PC-9 (cell line): Measurements from ENCODE around the gene ADCK2. TPM values are rescaled to one million over a fixed set of nuclear protein-coding genes. Genes with fewer than 3 reads are reported as not detected.
"Not testable (repeated sequence)": the region's sequence is repeated elsewhere in the genome, so short reads cannot be mapped to it uniquely, and the experiment has no call there.

Experiments used
- BruUV-seq: library from RNA; stranded (reverse); fragments of 400-500 nt; replicated peaks from 2 replicates; lab custom pipeline; 2021; lab: Mats Ljungman, UMichigan
- CTCF ChIA-PET: fragments of 300-600 bp; sonication (Branson Sonifier 250); formaldehyde crosslinking; loops from one replicate; lab custom pipeline; 2022; ENCODE audit warnings: antibody characterized with exemption; lab: Charles Lee
- POLR2A ChIA-PET: fragments of 300-600 bp; sonication (Branson Sonifier 250); formaldehyde crosslinking; loops from one replicate; lab custom pipeline; 2022; ENCODE audit warnings: antibody characterized with exemption; ENCODE audit not compliant: unreplicated experiment; lab: Charles Lee
- DNase-seq, 2 experiments: peaks; one replicate each; pipeline versions ENCODE4 v3.0.0 to v3.0.0-alpha.2; 2015 to 2022; ENCODE audit warnings: mixed read lengths in 1 of 2
- H2AFZ ChIP-seq: fragments of 200-600 bp; sonication (generic); 2 replicates; pipeline ENCODE4 v1.8.1; 2017; ENCODE audit warnings: antibody characterized with exemption
- H3F3A ChIP-seq: fragments of 200-600 bp; sonication (generic); 2 replicates; pipeline ENCODE4 v1.8.1; 2017; ENCODE audit warnings: antibody characterized with exemption, mild to moderate bottlenecking, low read depth; ENCODE audit not compliant: insufficient read depth
- H3K27ac ChIP-seq: fragments of 200-600 bp; sonication (generic); 2 replicates; pipeline ENCODE4 v1.6.1; 2016; ENCODE audit warnings: mixed run types
- H3K27me3 ChIP-seq: fragments of 200-600 bp; sonication (generic); 2 replicates; pipeline ENCODE4 v1.6.1; 2016; ENCODE audit warnings: low read depth, mixed run types; ENCODE audit not compliant: insufficient read depth
- H3K36me3 ChIP-seq: fragments of 200-600 bp; sonication (generic); 2 replicates; pipeline ENCODE4 v1.6.1; 2016; ENCODE audit warnings: low read depth, mixed run types
- H3K4me1 ChIP-seq: fragments of 200-600 bp; sonication (generic); replicated peaks from 2 replicates; pipeline ENCODE4 v1.6.1; 2016; ENCODE audit warnings: mixed run types; ENCODE audit not compliant: insufficient read depth
- H3K4me2 ChIP-seq: fragments of 200-600 bp; sonication (generic); 2 replicates; pipeline ENCODE4 v1.6.1; 2017; ENCODE audit warnings: mixed run types
- H3K4me3 ChIP-seq: fragments of 200-600 bp; sonication (generic); 2 replicates; pipeline ENCODE4 v1.6.1; 2016; ENCODE audit warnings: mixed run types
- H3K79me2 ChIP-seq: fragments of 200-600 bp; sonication (generic); 2 replicates; pipeline ENCODE4 v1.6.1; 2017; ENCODE audit warnings: low read depth, mixed run types
- H3K9me2 ChIP-seq: fragments of 200-600 bp; sonication (generic); 2 replicates; pipeline ENCODE4 v1.8.1; 2017; ENCODE audit warnings: mild to moderate bottlenecking; ENCODE audit not compliant: insufficient read depth
- H3K9me3 ChIP-seq: fragments of 200-600 bp; sonication (generic); 2 replicates; pipeline ENCODE4 v1.8.1; 2016; ENCODE audit warnings: low read depth; ENCODE audit not compliant: insufficient read depth
- H4K20me1 ChIP-seq: fragments of 200-600 bp; sonication (generic); 2 replicates; pipeline ENCODE4 v1.8.1; 2017; ENCODE audit not compliant: insufficient read depth
- EZH2 ChIP-seq: fragments of 200-600 bp; sonication (generic); IDR thresholded peaks from 2 replicates; pipeline ENCODE4 v1.8.0; 2017; ENCODE audit warnings: antibody characterized with exemption, low read depth
- intact Hi-C: fragments of 100-400 bp; cut with micrococcal nuclease; formaldehyde crosslinking; loops from one replicate; pipeline ENCODE4 v1.10.0; 2022; ENCODE audit not compliant: unreplicated experiment
- total RNA-seq: library from RNA; stranded (reverse); gene quantifications from 2 replicates; pipeline ENCODE4 v1.2.3, GENCODE V29; 2021
- TF ChIP-seq, protein P1 (sequence below): fragments of 200-600 bp; sonication (generic); conservative IDR thresholded peaks from 2 replicates; pipeline ENCODE4 v1.6.1; 2017; ENCODE audit warnings: mixed run types, antibody characterized with exemption, mild to moderate bottlenecking, moderate library complexity

The ADCK2 gene
- total RNA-seq, 1 experiment from 2014 or later: 35.3 TPM

DNA sequence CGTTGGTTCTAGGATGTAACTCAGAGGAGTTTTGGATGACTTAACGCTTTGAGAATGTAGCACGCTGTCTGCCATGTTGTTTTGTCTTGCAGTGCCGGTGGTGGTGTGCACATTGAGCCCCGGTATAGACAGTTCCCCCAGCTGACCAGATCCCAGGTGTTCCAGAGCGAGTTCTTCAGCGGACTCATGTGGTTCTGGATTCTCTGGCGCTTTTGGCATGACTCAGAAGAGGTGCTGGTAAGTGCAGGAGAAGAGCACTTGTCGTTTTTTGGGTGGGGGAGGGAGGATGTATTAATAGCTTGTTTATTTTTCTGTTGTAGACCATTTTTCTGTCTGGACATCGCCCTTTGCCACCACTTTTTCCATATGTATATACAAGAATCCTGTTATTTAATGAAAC is 30.0 kb downstream of the ADCK2 start:
- H3K9me3 ChIP-seq: no peaks in the 10 kb centered on the region
- H3F3A ChIP-seq: no peaks in the 10 kb centered on the region; the same call in 1 of the 2 replicates
- H3K79me2 ChIP-seq: peaks cover 43% of the 10 kb centered on the region
- H3K27me3 ChIP-seq: no peaks in the 10 kb centered on the region
- H4K20me1 ChIP-seq: peaks cover 16% of the 10 kb centered on the region; the same call in 1 of the 2 replicates
- CTCF ChIA-PET: no interaction called here
- peaks cover 17% of the 10 kb centered on the region; the same call in 1 of the 2 replicates for H3K36me3 ChIP-seq
- no peak for DNase-seq
- H3K4me3 ChIP-seq: no peak overlapping the region
- no peaks in the 10 kb centered on the region for H3K9me2 ChIP-seq
- POLR2A ChIA-PET: interaction anchor here (0.6 kb wide), 1 partner anchor 169 kb away, joined by 4 read pairs; no protein-coding TSS in a partner anchor
- intact Hi-C loops: no loop called here
- peaks cover 6% of the 10 kb centered on the region for H3K4me1 ChIP-seq
- TF ChIP-seq EZH2: no peak
- TF ChIP-seq, protein P1, sequence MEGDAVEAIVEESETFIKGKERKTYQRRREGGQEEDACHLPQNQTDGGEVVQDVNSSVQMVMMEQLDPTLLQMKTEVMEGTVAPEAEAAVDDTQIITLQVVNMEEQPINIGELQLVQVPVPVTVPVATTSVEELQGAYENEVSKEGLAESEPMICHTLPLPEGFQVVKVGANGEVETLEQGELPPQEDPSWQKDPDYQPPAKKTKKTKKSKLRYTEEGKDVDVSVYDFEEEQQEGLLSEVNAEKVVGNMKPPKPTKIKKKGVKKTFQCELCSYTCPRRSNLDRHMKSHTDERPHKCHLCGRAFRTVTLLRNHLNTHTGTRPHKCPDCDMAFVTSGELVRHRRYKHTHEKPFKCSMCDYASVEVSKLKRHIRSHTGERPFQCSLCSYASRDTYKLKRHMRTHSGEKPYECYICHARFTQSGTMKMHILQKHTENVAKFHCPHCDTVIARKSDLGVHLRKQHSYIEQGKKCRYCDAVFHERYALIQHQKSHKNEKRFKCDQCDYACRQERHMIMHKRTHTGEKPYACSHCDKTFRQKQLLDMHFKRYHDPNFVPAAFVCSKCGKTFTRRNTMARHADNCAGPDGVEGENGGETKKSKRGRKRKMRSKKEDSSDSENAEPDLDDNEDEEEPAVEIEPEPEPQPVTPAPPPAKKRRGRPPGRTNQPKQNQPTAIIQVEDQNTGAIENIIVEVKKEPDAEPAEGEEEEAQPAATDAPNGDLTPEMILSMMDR: no peak
- BruUV-seq: no TSS peak
- H3K27ac ChIP-seq: no peak overlapping the region
- H2AFZ ChIP-seq: no peak overlapping the region
- no peak overlapping the region for H3K4me2 ChIP-seq

- no TSS peak for BruUV-seq
- Histone ChIP-seq H3K79me2 (peaks cover 29% of the 10 kb centered on the region), H3K4me1 (no peaks in the 10 kb centered on the region), H3K9me2 (no peaks in the 10 kb centered on the region), H3K27me3 (no peaks in the 10 kb centered on the region), H2AFZ (no peak overlapping the region), H3K4me2 (no peak overlapping the region), H3K4me3 (no peak overlapping the region), H3F3A (no peaks in the 10 kb centered on the region; the same call in 1 of the 2 replicates), H3K9me3 (no peaks in the 10 kb centered on the region), H3K27ac (no peak overlapping the region), H3K36me3 (peaks cover 17% of the 10 kb centered on the region; the same call in 1 of the 2 replicates), H4K20me1 (peaks cover 16% of the 10 kb centered on the region; the same call in 1 of the 2 replicates)
- CTCF ChIA-PET: no interaction called here
- no peak for TF ChIP-seq EZH2
- TF ChIP-seq, protein P1: no peak
- POLR2A ChIA-PET: no interaction called here
- no peak for DNase-seq
- intact Hi-C loops: no loop called here
These were observed 31.5 kb downstream of the ADCK2 start for GRCh38 chr7:140704205-140704604.

- CTCF ChIA-PET: no interaction called here
- no peak overlapping the region for H3K27ac ChIP-seq
These were observed 34.4 kb downstream of the ADCK2 start for GRCh38 chr7:140707132-140707531.

GRCh38 chr7:140708764-140709163 is 36.0 kb downstream of the ADCK2 start:
- CTCF ChIA-PET: not testable (repeated sequence)

More at GRCh38 chr7:140707132-140707531, 34.4 kb downstream of the ADCK2 start:
- intact Hi-C loops: no loop called here
- H3K9me2 ChIP-seq: no peaks in the 10 kb centered on the region
- H3K79me2 ChIP-seq: no peaks in the 10 kb centered on the region
- peaks cover 11% of the 10 kb centered on the region; the same call in 1 of the 2 replicates for H3K36me3 ChIP-seq
- H3K4me3 ChIP-seq: no peak overlapping the region
- H4K20me1 ChIP-seq: 0 out of 2 replicates have a peak, but pooled peaks cover 8% of the 10 kb centered on the region
- no TSS peak for BruUV-seq
- no peak for TF ChIP-seq EZH2
- TF ChIP-seq, protein P1: no peak
- no peak overlapping the region for H3K4me2 ChIP-seq
- H2AFZ ChIP-seq: no peak overlapping the region
- no peaks in the 10 kb centered on the region; the same call in 1 of the 2 replicates for H3F3A ChIP-seq
- POLR2A ChIA-PET: no interaction called here
- DNase-seq: peak in 1 of 2 experiments; percentile 11
- H3K4me1 ChIP-seq: no peaks in the 10 kb centered on the region
- no peaks in the 10 kb centered on the region for H3K27me3 ChIP-seq
- no peaks in the 10 kb centered on the region for H3K9me3 ChIP-seq

GRCh38 chr7:140712392-140712791 is 39.6 kb downstream of the ADCK2 start:
- H3K4me1 ChIP-seq, H3K9me3 ChIP-seq, H3K4me3 ChIP-seq, intact Hi-C loops, H3K27me3 ChIP-seq, CTCF ChIA-PET, H3K9me2 ChIP-seq, DNase-seq, H2AFZ ChIP-seq, H3K4me2 ChIP-seq, H3K27ac ChIP-seq, H3K36me3 ChIP-seq, H3K79me2 ChIP-seq, POLR2A ChIA-PET, H3F3A ChIP-seq, BruUV-seq, H4K20me1 ChIP-seq: not testable (repeated sequence)

More at GRCh38 chr7:140708764-140709163, 36.0 kb downstream of the ADCK2 start:
- peaks cover 11% of the 10 kb centered on the region; the same call in 1 of the 2 replicates for H3K36me3 ChIP-seq
- POLR2A ChIA-PET, H3K27me3 ChIP-seq, H3K79me2 ChIP-seq, H3K4me3 ChIP-seq, DNase-seq, H3K4me1 ChIP-seq, intact Hi-C loops, H3K27ac ChIP-seq, H3K9me2 ChIP-seq, H3K9me3 ChIP-seq, H3F3A ChIP-seq, H3K4me2 ChIP-seq, BruUV-seq, H4K20me1 ChIP-seq, H2AFZ ChIP-seq: not testable (repeated sequence)
